HepG2 (cell line): ENCODE results near the gene ETV2. TPM values are rescaled to one million over a fixed set of nuclear protein-coding genes. Genes with fewer than 3 reads are reported as not detected.

Experiments used
- CBX5 ChIP-seq: sonication (generic); formaldehyde crosslinking; IDR thresholded peaks from 2 replicates; pipeline ENCODE4 v1.4.0; 2020; ENCODE audit warnings: missing genetic modification reagents, borderline replicate concordance
- CTCF ChIP-seq: sonication (generic); formaldehyde crosslinking; IDR thresholded peaks from 2 replicates; pipeline ENCODE4 v1.5.0; 2020; ENCODE audit warnings: mild to moderate bottlenecking, missing genetic modification reagents, moderate library complexity
- ESRRA ChIP-seq: sonication (generic); formaldehyde crosslinking; IDR thresholded peaks from 2 replicates; pipeline ENCODE4 v1.5.1; 2020; ENCODE audit warnings: mild to moderate bottlenecking, low read depth, missing genetic modification reagents
- JARID2 ChIP-seq: sonication (generic); formaldehyde crosslinking; IDR thresholded peaks from 2 replicates; pipeline ENCODE4 v1.8.1; 2023; ENCODE audit warnings: missing genetic modification reagents, inconsistent platforms; ENCODE audit not compliant: insufficient replicate concordance
- POLR2G ChIP-seq: fragments of 200-400 bp; formaldehyde crosslinking; IDR thresholded peaks from 2 replicates; pipeline ENCODE4 v1.6.1; 2018; ENCODE audit warnings: mild to moderate bottlenecking, low read depth, low read length, moderate library complexity
- SUZ12 ChIP-seq: fragments of 150-350 bp; IDR thresholded peaks from 2 replicates; pipeline ENCODE4 v1.6.1; 2014; ENCODE audit warnings: low read depth, low read length
- ZNF44 ChIP-seq: sonication (generic); formaldehyde crosslinking; IDR thresholded peaks from 2 replicates; pipeline ENCODE4 v1.5.1; 2020; ENCODE audit warnings: mild to moderate bottlenecking, missing genetic modification reagents
- ZNF614 ChIP-seq: IDR thresholded peaks from 2 replicates; pipeline ENCODE4 v1.6.1; 2018; ENCODE audit warnings: missing biosample characterization, missing genetic modification reagents, inconsistent platforms, borderline replicate concordance
- ZNF660 ChIP-seq: sonication (generic); formaldehyde crosslinking; IDR thresholded peaks from 2 replicates; pipeline ENCODE4 v1.5.1; 2020; ENCODE audit warnings: mild to moderate bottlenecking, low read depth, missing genetic modification reagents, borderline replicate concordance
- ZNF710 ChIP-seq: sonication (generic); formaldehyde crosslinking; IDR thresholded peaks from 2 replicates; pipeline ENCODE4 v1.5.0; 2020; ENCODE audit warnings: mild to moderate bottlenecking, missing genetic modification reagents, borderline replicate concordance
- ZNF766 ChIP-seq: sonication (generic); formaldehyde crosslinking; IDR thresholded peaks from 2 replicates; pipeline ENCODE4 v1.5.0; 2020; ENCODE audit warnings: missing genetic modification reagents, borderline replicate concordance
- polyA plus RNA-seq, 8 experiments: library from polyadenylated mRNA; depleted of rRNA in 3 of 8; stranded (reverse) in 7 of 8; unstranded in 1 of 8; fragments of >200 nt; fragmentation: Illumina TruSeq in 4 of 8; extraction: Trizol in 4 of 8; gene quantifications; 2 replicates each; pipeline versions ENCODE4 v1.2.1 to v1.2.3, GENCODE V29; 2011 to 2016; ENCODE audit warnings: low read depth in 4 of 8, missing spikeins in 1 of 8, mixed read lengths in 1 of 8; ENCODE audit not compliant: insufficient read depth in 1 of 8
- total RNA-seq, 5 experiments: library from RNA; depleted of rRNA; stranded (reverse); fragments of >200 nt; fragmentation: Illumina TruSeq; extraction: Trizol; gene quantifications; 2 replicates each; pipeline ENCODE4 v1.2.3, GENCODE V29; 2016; ENCODE audit warnings: low read depth in 1 of 5
- TF ChIP-seq, protein P1 (sequence below): sonication (generic); formaldehyde crosslinking; IDR thresholded peaks from 2 replicates; pipeline ENCODE4 v1.4.0; 2020; ENCODE audit warnings: missing genetic modification reagents, borderline replicate concordance
- TF ChIP-seq, protein P2 (sequence below): IDR thresholded peaks from 2 replicates; pipeline ENCODE4 v1.6.1; 2016; ENCODE audit warnings: missing compliant biosample characterization, missing genetic modification reagents, borderline replicate concordance
- TF ChIP-seq, protein P3 (sequence below): sonication (generic); formaldehyde crosslinking; IDR thresholded peaks from 2 replicates; pipeline ENCODE4 v1.5.0; 2020; ENCODE audit warnings: missing genetic modification reagents
- TF ChIP-seq, protein P4 (sequence below): IDR thresholded peaks from 2 replicates; pipeline ENCODE4 v1.6.1; 2012; ENCODE audit warnings: low read depth, low read length, improper control_type of control experiment

Gene ETV2
- total and polyA plus RNA-seq, 2 of the 13 experiments (the other 11 are each of a cell fraction or from before 2014, with no cell fraction given): 0.07 to 0.20 TPM

- TF ChIP-seq ESRRA (CRISPR knock-in tag) (no peak), ZNF710 (CRISPR knock-in tag) (0 out of 2 replicates have a peak, but pooled peaks have one; percentile 31), ZNF614 (0 out of 2 replicates have a peak, but pooled peaks have one; percentile 18), CBX5 (CRISPR knock-in tag) (peak; percentile 53; the same call in 1 of the 2 replicates), ZNF660 (CRISPR knock-in tag) (no peak), SUZ12 (no peak), JARID2 (CRISPR knock-in tag) (peak; percentile 67), CTCF (CRISPR knock-in tag) (peak; percentile 97), ZNF766 (CRISPR knock-in tag) (no peak), POLR2G (no peak), ZNF44 (CRISPR knock-in tag) (no peak)
- TF ChIP-seq, protein P1, sequence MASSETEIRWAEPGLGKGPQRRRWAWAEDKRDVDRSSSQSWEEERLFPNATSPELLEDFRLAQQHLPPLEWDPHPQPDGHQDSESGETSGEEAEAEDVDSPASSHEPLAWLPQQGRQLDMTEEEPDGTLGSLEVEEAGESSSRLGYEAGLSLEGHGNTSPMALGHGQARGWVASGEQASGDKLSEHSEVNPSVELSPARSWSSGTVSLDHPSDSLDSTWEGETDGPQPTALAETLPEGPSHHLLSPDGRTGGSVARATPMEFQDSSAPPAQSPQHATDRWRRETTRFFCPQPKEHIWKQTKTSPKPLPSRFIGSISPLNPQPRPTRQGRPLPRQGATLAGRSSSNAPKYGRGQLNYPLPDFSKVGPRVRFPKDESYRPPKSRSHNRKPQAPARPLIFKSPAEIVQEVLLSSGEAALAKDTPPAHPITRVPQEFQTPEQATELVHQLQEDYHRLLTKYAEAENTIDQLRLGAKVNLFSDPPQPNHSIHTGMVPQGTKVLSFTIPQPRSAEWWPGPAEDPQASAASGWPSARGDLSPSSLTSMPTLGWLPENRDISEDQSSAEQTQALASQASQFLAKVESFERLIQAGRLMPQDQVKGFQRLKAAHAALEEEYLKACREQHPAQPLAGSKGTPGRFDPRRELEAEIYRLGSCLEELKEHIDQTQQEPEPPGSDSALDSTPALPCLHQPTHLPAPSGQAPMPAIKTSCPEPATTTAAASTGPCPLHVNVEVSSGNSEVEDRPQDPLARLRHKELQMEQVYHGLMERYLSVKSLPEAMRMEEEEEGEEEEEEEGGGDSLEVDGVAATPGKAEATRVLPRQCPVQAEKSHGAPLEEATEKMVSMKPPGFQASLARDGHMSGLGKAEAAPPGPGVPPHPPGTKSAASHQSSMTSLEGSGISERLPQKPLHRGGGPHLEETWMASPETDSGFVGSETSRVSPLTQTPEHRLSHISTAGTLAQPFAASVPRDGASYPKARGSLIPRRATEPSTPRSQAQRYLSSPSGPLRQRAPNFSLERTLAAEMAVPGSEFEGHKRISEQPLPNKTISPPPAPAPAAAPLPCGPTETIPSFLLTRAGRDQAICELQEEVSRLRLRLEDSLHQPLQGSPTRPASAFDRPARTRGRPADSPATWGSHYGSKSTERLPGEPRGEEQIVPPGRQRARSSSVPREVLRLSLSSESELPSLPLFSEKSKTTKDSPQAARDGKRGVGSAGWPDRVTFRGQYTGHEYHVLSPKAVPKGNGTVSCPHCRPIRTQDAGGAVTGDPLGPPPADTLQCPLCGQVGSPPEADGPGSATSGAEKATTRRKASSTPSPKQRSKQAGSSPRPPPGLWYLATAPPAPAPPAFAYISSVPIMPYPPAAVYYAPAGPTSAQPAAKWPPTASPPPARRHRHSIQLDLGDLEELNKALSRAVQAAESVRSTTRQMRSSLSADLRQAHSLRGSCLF (CRISPR knock-in tag): no peak
- TF ChIP-seq, protein P2, sequence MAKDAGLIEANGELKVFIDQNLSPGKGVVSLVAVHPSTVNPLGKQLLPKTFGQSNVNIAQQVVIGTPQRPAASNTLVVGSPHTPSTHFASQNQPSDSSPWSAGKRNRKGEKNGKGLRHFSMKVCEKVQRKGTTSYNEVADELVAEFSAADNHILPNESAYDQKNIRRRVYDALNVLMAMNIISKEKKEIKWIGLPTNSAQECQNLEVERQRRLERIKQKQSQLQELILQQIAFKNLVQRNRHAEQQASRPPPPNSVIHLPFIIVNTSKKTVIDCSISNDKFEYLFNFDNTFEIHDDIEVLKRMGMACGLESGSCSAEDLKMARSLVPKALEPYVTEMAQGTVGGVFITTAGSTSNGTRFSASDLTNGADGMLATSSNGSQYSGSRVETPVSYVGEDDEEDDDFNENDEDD (CRISPR knock-in tag): peak; percentile 26; the same call in 1 of the 2 replicates
- TF ChIP-seq, protein P3, sequence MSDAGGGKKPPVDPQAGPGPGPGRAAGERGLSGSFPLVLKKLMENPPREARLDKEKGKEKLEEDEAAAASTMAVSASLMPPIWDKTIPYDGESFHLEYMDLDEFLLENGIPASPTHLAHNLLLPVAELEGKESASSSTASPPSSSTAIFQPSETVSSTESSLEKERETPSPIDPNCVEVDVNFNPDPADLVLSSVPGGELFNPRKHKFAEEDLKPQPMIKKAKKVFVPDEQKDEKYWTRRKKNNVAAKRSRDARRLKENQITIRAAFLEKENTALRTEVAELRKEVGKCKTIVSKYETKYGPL (CRISPR knock-in tag): no peak
- TF ChIP-seq, protein P4, sequence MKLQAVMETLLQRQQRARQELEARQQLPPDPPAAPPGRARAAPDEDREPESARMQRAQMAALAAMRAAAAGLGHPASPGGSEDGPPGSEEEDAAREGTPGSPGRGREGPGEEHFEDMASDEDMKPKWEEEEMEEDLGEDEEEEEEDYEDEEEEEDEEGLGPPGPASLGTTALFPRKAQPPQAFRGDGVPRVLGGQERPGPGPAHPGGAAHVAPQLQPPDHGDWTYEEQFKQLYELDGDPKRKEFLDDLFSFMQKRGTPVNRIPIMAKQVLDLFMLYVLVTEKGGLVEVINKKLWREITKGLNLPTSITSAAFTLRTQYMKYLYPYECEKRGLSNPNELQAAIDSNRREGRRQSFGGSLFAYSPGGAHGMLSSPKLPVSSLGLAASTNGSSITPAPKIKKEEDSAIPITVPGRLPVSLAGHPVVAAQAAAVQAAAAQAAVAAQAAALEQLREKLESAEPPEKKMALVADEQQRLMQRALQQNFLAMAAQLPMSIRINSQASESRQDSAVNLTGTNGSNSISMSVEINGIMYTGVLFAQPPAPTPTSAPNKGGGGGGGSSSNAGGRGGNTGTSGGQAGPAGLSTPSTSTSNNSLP: peak; percentile 66; the same call in 1 of the 2 replicates
These were observed 52.5 kb downstream of the ETV2 start (continued) for GRCh38 chr19:35693835-35694599.
